IPS-NIHi7 (cell line): ENCODE measurements around the gene ANGPTL4.
"Not testable (repeated sequence)": the region's sequence is repeated elsewhere in the genome, so short reads cannot be mapped to it uniquely, and the experiment has no call there.

ENCODE experiments used
- DNase-seq: peaks from one replicate; pipeline ENCODE4 v3.0.0; 2012; ENCODE audit warnings: mixed read lengths; ENCODE audit errors: extremely low spot score

The ANGPTL4 gene

GRCh38 chr19:8361921-8362793, 1.8 kb upstream of the ANGPTL4 start:
- no peak for DNase-seq

- peak; percentile 8 for DNase-seq
Observed at GRCh38 chr19:8366121-8366581, 2.2 kb downstream of the ANGPTL4 start.

DNA sequence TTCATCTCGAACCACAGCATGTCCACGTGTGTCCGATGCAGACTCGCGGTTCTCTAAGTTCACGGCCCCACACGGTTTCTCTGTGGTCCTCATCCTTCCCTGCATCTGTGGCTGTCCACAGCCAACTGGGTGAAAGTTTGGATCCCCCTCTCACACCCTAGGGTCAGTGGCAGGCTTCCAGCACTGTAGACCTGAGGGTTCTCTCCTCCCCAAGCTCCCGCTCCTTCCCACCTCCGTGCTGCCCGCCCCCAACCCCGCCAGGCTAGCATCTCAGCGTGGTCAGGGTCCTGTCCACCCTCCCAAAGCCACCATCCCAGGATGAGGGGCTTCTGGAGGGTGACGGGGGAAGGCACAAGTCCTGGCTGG, 3.0 kb downstream of the ANGPTL4 start:
- no peak for DNase-seq

DNA sequence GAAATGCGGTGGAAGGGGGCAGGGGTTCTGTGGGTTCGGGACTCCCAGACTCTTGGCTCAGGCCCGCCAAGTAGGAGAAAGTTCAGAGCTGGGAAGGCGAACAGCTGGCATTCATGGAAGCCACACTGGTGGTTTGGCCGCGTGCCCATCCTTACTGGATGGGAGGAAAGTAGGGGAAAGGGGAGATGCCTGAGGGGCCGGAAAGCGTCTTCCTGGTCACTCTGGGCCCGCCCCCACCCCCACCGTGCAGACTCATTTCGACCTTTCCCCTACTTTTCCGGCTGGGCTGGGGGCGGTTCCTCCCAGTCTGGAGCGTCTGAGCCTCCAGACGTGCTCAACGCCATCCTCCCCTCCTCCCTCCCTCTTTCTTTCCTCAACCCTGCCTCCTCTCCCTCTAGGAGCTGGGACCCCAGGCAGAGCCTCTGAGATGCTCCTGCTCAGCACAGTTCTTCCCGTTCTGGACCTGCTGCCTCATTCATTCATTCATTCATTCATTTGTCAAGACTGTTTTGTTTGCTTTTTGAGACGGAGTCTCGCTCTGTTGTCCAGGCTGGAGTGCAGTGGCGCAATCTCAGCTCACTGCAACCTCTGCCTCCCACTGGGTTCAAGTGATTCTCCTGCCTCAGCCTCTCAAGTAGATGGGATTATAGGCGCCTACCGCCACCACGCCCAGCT, 3.5 kb downstream of the ANGPTL4 start:
- peak; percentile 87 for DNase-seq

DNA sequence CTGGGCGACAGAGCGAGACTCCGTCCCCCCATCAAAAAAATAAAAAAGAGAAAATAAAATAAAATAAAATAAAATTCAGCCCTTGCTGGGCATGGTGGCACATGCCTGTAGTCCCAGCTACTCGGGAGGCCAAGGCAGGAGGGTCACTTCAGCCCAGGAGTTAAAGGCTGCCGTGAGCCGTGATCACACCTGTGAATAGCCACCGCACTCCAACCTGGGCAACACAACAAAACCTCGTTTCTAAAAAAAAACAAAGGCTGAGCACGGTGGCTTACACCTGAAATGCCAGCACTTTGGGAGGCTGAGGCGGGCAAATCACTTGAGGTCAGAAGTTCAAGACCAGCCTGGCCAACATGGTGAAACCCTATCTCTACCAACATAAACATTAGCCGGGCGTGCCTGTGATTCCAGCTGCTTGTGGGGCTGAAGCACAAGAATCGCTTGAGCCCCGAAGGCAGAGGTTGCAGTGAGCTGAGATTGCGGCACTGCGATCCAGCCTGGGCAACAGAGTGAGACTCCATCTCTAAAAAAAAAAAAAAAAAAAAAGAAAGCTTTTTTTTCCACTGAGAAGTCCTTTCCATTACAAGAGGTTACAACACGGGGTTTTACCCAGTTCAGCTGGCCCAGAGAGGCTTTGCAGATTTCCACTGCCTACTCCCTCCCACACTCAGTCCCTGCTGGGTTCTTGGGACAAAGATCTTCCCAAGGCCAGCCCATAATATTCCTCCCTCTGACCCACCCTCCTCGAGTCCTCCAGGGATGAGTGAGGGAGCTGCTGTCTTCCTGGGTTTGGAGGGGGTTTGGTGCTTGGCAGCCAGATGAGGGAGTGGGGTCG, 6.4 kb downstream of the ANGPTL4 start:
- DNase-seq, result no peak

DNA sequence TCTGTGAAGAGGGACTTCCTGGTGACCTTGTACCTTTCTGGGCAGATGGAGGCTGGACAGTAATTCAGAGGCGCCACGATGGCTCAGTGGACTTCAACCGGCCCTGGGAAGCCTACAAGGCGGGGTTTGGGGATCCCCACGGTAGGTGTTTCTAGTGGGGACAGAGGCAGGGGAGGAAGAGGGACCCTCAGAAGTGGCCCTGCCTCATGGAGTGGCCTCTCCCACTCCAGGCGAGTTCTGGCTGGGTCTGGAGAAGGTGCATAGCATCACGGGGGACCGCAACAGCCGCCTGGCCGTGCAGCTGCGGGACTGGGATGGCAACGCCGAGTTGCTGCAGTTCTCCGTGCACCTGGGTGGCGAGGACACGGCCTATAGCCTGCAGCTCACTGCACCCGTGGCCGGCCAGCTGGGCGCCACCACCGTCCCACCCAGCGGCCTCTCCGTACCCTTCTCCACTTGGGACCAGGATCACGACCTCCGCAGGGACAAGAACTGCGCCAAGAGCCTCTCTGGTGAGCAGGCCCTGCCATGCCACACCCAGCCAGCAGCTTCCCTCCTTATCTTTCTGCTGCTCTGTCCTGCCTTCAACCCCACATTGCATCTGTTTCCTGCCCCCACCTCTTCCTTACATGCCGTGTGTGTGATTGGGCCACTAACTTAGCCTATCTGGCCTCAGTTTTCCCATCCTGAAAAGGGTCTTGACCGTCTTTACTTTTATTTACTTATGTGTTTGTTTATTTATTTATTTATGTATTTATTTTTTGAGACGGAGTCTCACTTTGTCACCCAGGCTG, 7.3 kb downstream of the ANGPTL4 start:
- DNase-seq, result no peak

- peak; percentile 34 for DNase-seq
Observed at GRCh38 chr19:8373867-8374813, 10.2 kb downstream of the ANGPTL4 start.

GRCh38 chr19:8375766-8376165, 11.8 kb downstream of the ANGPTL4 start:
- DNase-seq, result not testable (repeated sequence)

DNA sequence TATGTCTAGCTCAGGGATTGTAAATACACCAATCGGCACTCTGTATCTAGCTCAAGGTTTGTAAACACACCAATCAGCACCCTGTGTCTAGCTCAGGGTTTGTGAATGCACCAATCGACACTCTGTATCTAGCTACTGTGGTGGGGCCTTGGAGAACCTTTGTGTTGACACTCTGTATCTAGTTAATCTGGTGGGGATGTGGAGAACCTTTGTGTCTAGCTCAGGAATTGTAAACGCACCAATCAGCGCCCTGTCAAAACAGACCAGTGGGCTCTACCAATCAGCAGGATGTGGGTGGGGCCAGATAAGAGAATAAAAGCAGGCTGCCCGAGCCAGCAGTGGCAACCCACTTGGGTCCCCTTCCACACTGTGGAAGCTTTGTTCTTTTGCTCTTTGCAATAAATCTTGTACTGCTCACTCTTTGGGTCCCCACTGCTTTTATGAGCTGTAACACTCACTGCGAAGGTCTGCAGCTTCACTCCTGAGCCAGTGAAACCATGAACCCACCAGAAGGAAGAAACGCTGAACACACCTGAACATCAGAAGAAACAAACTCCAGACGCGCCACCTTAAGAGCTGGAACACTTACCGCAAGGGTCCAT, 12.5 kb downstream of the ANGPTL4 start:
- not testable (repeated sequence) for DNase-seq

DNA sequence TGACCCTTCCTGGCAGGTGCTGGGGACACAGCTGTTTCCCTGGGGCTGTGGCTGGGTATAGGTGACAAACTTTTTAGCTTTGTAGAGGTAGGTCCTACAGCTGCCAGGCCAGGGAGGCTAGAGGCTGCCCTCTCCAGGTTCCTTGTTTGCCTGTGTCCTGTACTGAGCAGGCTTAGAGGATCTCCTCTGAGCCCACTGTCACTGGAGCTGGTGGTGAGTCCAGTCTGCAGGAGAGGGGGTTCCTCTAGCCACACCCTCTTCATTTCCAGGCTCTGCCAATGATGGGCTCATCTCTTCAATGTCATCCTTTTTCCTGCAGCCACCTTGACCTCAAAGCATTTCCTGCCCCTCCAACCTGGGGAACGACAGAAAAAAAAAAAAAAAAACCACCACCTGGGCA, 13.6 kb downstream of the ANGPTL4 start:
- no peak for DNase-seq

GRCh38 chr19:8379156-8379891, 15.4 kb downstream of the ANGPTL4 start:
- DNase-seq, result not testable (repeated sequence)

DNA sequence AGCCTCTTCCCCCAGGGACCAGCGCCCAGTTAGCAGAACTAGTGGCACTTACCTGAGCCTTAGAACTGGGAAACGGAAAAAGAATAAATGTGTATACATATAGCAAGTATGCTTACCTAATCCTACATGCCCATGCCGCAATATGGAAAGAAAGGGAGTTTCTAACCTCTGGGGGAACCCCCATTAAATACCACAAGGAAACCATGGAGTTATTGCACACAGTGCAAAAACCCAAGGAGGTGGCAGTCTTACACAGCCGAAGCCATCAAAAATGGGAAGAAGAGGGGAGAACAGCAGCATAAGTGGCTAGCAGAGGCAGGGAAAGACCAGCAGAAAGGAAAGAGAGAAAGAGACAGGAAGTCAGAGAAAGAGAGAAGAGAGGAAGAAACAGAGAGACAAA, 20.6 kb downstream of the ANGPTL4 start:
- not testable (repeated sequence) for DNase-seq

DNA sequence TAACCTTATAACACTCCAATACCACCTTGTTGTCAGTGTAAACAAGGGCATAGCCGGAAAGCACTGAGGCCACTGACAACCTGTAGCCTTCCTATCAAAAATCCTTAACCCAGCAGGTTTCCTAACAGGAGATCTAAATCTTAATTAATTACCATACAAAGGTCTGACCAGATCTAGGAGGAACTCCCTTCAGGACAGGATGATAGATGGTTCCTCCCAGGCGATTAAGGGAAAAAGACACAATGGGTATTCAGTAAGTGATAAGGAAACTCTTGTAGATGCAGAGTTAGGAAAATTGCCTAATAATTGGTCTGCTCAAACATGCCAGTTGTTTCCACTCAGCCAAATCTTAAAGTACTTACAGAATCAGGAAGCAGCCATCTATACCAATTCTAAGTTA, 21.1 kb downstream of the ANGPTL4 start:
- DNase-seq, result not testable (repeated sequence)

GRCh38 chr19:8385566-8385965, 21.6 kb downstream of the ANGPTL4 start:
- DNase-seq, result not testable (repeated sequence)

- DNase-seq, result not testable (repeated sequence)
Observed at GRCh38 chr19:8386419-8386818, 22.5 kb downstream of the ANGPTL4 start.

DNA sequence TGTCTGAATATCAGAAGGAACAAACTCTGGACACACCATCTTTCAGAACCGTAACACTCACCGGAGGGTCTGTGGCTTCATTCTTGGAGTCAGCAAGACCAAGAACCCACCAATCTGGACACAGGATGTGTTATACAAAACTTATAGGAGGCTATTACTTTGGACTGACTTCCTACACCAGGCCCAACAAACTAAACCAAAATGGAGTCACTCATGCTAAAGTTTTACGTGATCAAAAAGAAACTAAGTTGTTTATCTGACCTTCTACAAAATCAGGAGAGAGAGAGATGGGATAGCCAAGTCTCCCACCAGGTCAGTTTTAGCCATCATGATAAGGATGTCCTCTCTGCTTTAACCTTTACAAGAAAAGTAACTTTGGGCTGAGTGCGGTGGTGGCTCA, 23.0 kb downstream of the ANGPTL4 start:
- DNase-seq, result no peak

- DNase-seq, result no peak
Observed at GRCh38 chr19:8387688-8388611, 24.0 kb downstream of the ANGPTL4 start.

DNA sequence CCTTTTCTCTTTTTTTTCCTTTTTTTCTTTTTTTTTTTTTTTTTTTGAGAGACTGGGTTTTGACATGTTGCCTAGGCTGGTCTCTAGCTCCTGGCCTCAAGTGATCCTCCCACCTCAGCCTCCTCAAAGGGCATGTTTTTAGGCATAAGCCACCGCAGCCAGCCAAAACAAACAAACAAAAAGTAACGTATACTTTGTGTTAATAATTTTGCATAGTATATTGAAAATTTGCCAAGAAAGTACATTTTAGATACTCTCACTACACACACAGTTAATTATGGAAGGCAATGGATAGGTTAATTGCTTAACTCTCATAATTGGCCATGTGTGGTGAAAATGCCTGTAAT, 24.6 kb downstream of the ANGPTL4 start:
- DNase-seq, result no peak
